Fibroblast of the aortic adventitia (primary cell): Measurements from ENCODE around the gene GLCCI1. TPM values are rescaled to one million over a fixed set of nuclear protein-coding genes. Genes with fewer than 3 reads are reported as not detected.

Source experiments
- DNase-seq: peaks from one replicate; pipeline ENCODE4 v3.0.0-alpha.2; 2010; ENCODE audit warnings: low read depth
- H3K4me3 ChIP-seq: 2 replicates; pipeline ENCODE4 v1.5.1; 2011; ENCODE audit warnings: low read depth, mild to moderate bottlenecking, control low read depth, low read length, moderate library complexity
- CTCF ChIP-seq: IDR thresholded peaks from 2 replicates; pipeline ENCODE4 v1.5.1; 2011; ENCODE audit warnings: mild to moderate bottlenecking, low read length, control low read depth, inconsistent platforms; ENCODE audit not compliant: insufficient read depth
- total RNA-seq: library from RNA; depleted of rRNA; stranded (reverse); fragments of >200 nt; gene quantifications from 2 replicates; pipeline ENCODE4 v1.2.3, GENCODE V29; 2012; ENCODE audit warnings: low replicate concordance

GLCCI1 gene
- 2.1 and 11.7 TPM in 2 replicates for total RNA-seq

DNA sequence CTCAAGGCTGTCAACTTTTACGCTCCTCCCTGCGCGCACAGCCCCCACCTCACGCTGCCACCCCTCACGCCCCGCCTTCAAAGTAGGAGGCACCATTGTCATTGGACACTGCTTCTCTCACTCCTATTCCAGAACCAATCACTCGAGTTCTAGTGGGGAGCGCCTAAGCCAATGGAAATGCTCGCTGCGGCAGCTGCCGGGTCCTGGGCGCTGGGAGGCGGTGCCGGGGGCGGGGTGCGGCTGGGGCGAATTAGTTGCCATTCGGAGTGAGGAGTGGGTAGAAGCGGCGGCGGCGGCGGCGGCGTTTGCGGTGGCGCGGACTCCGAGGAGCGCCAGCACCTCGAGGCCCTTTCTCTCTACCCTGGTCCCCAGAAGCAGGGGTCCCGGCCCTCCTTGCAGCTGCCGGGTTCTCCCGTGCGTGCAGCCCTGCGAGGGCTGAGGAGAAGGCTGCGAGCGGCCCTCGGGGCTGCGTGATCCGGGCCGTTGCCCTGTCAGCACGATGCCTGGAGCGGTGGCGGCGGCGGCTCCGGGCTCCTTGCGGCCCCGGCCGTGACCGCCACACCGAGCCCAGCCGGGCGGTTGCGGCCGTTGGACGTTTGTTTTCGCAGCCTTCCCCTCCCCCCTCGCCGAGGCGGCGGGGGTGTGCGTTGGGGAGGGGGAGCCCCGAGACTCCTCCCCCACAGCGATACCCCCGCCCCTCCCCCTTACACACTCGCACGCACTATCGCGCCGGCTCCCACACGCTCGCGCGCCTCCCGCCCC lies at the start of gene GLCCI1:
Gene GLCCI1 (plus strand): TSS at position 253 of the 762 bp plus-strand sequence. CDS start 555 bp downstream, outside the sequence.
- no peak for TF ChIP-seq CTCF
- peak; percentile 96 for DNase-seq
- peak within 1 kb of the TSS; percentile 92 for H3K4me3 ChIP-seq

DNA sequence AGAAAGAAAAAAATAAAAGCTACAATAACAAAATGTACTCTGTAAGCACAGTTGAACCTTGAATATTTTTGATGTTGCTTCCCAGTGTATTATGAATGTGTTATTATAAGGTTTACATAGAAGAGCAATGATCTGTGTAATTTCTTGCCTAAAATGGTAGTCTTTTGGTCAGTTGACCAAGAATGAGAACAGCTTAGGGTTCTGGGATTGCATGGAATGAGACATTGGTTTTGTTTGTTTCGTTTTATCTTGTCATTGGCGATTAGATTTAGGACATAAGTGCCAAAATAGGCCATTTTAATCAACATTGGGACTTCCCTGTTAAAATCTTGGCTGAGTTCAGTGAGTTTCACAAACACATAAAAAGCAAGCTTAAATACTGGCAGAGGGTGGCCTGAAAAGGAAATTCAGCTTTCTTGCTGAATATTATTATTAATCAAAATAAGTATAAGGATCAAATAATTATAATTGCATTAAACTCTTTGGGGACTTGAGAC lies 49.1 kb upstream of the GLCCI1 start:
- no peak for TF ChIP-seq CTCF
- no peak for DNase-seq
- no peak overlapping the region for H3K4me3 ChIP-seq

DNA sequence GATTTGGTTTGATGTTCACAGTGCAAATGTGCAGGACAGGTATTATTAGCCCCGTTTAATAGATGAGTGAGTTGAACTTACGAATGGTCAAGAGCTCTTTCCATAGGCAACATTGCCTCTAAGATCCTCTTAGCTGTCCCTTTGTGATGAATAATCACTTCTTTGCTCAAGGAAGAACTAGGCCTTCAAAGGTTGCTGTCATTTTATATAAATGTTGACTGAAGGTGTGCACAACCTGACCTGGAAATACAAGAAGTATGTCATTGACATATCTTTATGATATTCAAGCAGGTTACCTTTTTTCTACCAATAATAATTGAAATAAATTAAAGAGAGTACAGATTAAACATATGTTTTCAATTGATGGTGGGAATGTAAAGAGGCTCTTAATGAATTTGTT lies 48.5 kb upstream of the GLCCI1 start:
- H3K4me3 ChIP-seq = no peak overlapping the region
- no peak for TF ChIP-seq CTCF
- no peak for DNase-seq

DNA sequence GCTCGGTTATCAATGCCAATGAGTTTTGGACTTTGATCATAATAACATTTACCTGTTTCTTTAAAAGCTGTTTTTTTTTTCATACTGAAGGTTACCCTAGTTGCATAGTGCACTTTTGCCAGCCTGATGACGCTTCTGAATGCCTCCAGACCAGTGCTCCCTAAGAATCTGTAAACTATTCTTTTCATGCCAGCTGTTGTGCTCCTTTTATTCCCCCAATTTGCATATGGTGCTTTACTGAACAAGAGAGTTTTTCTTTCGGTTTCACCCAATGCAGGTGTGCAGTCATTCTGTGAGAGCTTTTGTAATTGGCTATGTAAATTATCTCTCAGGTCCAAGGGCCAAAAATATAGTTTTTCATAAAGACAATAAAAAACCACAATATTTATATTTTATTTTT lies 48.1 kb upstream of the GLCCI1 start:
- H3K4me3 ChIP-seq = no peak overlapping the region
- no peak for DNase-seq
- TF ChIP-seq CTCF = no peak

DNA sequence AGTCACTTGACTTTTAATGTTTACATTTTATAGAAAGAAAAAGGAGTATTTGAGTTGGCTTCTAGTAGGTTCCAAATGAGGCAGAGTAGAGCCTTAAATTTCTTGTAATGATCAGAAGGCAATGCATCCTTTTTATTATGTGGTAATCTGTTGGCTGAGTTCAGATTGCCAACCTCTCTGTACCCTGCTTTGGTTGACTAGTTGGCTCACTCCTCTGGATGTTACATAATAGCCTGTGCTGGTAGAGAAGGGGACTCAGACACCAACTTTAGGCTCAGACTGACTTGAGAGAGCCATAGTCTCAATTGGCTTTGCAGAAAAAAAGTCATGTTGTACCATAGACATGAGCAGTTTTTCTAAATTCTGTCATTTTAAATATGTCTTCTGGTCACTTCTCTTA lies 46.8 kb upstream of the GLCCI1 start:
- TF ChIP-seq CTCF = no peak
- DNase-seq = no peak
- H3K4me3 ChIP-seq = no peak overlapping the region

DNA sequence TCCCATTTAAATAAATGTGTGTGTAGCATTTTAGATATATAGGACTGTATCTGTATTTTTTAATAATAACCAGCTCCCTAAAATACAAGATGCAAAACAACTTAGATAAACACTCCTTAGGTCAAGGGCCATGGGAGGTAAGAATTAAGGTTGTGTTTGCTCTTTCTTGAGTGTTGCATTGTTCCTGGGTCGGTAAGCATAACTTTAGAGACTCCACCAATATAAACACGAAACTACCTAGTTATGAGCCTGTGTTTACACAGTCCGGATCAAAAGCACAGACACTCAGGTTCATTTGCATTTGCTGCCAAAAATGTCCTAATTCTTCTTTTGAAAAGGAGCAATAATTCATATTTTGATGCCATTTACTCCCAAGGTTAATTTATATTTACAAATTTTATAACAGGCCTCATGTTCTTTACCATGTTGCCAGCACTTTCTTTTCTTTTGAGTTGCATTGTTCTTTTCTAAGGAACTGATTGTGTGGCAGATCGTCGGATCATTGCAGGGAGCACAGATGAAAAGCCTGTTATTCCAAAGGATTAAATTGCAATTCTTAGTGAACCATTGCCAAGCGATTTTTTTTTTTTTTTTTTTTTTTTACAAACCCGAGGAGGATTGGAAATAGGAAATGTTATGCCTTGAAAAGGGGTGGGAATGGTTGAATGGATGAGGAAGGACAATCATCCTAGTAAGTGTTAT lies 45.8 kb upstream of the GLCCI1 start:
- no peak for DNase-seq
- no peak overlapping the region for H3K4me3 ChIP-seq
- TF ChIP-seq CTCF = no peak
